ENCODE data around the gene TMEM198.

Gene TMEM198

GRCh38 chr2:219562049-219563020 is 18.5 kb downstream of the TMEM198 start:
- DNase-seq (ENCODE audit: low read depth), result no peak

GRCh38 chr2:219563271-219563928 is 19.6 kb downstream of the TMEM198 start:
- no peak for DNase-seq (ENCODE audit: low read depth)

DNA sequence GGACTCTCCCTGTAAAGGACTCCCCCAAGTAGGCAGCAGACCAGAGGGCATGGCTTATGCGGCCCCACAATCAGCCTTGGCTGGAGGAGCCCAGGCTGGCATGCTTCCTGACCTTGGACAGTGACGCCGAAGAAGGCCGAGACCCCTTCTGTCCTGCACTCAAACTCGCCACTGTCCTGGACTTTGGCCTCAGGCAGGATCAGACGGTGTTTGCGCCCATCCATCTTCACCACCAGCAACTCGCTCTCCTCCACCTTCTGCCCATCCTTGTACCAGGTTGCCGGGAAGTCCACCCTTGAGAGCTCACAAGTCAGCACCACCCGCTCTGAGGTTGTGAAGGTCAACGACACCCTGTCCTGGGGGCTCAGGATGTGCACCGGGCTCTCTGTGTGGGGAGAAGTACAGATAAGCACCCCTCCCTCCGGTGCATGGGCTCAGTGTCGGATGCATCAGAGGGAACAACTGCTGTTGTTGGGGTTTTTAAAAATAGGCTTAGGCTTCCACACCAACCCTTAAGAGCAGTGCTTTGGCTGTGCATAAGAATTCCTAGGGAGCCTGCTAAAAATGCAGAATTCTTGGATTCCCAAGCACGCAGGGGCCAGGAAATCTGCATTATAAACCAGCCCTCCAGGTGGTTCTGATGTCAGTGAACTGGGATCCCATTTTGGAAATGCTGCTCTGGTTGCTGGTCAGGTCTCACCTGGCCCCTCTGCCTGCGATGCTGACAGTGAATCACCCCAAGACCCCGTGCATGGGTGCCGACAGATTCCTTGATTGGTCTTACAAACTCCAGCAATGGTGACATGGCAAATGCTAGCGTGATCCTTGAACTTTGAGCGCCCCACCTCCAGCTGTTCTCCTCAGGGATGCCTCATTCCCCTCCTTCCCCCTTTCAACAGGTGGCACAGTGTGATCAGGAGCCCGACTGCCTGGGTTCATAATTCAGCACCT is 21.6 kb downstream of the TMEM198 start:
- DNase-seq (ENCODE audit: low read depth), result no peak

GRCh38 chr2:219566640-219567039 is 22.8 kb downstream of the TMEM198 start:
- DNase-seq (ENCODE audit: low read depth), result no peak

DNA sequence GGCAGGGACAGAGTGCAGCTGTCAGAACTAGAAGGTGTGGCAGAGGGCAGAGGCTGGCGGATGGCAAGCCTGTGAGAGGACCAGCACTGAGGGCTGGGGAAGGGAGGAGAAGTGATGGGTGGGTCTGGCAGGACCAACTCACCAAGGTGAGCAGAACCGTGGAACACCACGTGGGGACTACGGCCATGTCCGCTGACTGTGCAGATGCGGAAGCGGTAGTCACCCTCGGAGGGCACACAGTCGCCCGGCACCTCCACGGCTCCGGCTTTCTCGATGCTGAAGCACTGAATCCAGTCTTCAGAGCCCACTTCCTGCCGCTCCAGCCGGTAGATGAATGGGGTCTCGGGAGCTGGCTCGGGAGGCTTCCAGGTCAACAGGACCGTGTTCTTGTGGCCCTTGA is 23.3 kb downstream of the TMEM198 start:
- DNase-seq (ENCODE audit: low read depth), result no peak

DNA sequence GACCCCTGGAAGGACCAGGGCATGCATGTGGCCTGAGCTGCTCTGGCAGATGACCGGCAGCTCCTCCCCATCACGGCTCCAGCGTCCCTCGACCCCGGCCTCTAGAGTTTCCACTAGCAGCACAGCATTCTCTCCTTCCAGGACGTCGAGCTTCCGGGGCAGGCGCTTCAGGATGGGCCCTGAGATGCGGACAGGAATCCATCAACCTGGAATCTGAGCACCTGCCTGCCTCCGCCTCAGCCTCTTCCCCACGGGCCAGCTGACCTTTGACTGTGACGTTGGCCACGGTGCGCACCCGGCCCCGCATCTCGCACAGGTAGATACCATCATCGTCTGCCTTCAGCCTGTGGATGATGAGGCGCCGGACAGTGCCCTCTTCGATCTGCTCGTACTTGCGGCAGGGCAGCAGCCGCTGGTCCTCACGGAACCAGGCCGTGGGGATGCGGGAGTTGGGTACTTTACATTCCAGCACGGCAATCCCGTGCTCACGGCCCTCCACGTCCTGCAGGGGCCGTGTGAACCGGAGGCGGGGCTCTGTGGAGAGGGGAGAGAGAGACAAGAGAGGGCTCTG is 24.0 kb downstream of the TMEM198 start:
- DNase-seq (ENCODE audit: low read depth), result no peak

- no peak for DNase-seq (ENCODE audit: low read depth)
Measured at GRCh38 chr2:219569041-219569440, 25.2 kb downstream of the TMEM198 start.

GRCh38 chr2:219569635-219570034 is 25.8 kb downstream of the TMEM198 start:
- no peak for DNase-seq (ENCODE audit: low read depth)

DNA sequence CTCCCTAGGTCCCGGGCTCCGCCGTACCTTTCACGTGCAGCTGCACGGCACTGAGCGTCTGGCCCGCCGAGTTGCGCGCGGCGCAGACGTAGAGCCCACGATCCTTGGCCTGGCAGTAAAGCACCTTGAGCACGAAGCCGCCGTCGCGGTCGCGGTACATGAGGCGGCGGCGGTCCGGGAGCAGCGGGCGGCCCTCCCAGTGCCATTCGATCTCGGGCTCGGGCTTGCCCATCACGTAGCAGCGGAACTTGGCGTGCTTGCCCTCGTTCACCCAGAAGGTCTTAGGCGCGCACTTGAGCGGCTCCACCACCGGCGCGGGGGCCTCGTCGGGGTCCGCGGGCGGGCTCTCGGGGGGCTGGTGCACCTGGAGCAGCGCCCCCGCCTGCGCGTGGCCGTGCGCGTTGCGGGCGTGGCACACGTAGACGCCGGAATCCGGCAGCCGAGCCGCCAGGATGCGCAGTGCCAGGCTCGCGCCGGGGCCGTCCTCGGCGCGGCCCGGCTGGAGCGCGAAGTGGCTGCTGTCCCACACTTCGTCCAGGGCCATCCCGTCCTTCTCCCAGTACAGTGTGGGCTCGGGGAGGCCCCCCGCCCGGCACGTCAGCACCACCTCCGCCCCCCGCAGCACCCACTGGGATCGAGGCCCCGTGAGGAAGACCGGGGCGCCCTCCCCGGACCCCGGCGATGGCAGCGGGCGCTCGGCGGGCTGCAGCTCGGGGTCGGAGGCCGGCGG is 26.5 kb downstream of the TMEM198 start:
- DNase-seq (ENCODE audit: low read depth), result no peak

DNA sequence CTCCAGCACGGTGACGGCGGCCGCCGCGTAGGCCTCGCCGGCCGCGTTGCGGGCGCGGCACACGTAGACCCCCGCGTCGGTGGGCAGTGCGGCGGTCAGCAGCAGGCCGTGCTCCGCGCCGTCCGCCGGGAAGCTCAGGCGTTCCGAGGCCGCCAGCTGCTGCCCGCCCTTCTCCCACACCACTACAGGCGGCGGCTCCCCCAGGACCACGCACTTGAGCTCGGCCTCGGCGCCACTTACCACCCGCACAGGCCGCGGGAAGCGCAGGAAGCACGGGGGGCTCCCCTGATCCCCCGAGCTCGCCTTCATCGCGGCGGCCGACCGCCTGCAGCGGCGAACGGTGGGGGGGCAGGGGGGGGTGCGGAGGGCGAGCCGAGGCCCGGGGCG is 27.1 kb downstream of the TMEM198 start:
- no peak for DNase-seq (ENCODE audit: low read depth)

DNA sequence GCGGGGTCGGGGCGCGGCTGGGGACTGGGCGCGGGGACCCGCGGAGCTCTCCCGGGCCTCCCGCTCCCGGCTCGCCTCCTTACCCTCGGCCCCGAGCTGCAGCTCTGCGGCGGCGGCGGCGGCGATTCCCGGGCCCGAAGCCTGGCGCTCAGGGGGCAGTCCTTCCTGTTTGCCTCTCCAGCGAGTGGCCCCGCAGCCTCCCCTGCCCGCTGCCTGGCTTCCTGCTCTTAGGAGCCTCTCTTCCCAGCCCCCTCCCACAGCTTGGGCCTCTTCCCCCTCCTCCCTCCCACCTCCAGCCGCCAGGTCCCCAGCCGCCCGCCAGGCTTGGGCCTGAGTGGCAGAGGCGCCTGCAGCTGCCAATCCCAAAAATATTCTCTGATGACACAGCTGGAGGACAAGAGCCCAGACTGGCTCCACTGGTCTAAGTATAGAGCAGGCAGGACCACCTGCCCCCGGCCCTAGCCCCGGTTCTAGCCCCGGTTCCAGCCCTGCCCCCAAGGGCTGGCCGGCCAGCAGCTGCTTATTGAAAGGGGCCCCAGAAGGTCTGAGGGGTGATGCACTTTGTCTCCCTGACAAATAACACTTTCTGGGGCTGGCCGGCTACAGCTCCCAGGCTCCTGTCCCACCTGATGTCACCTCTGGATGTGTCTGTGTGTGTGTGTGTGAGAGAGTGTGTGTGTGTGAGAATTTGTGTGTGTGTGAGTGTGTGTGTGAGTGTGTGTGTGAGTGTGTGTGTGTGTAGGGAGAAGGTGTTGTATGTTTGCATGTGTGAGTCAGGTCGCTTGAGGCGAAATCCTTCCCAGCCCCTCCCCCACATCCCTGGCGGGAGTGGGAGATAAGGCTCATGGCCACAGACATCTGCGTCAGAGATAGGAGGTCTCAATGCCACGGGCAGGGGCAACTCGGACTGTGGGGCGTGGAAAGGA is 27.7 kb downstream of the TMEM198 start, which contains the start of gene OBSL1:
Gene OBSL1 (minus strand): TSS at position 229 of the 926 bp plus-strand sequence. CDS start 307 bp downstream, outside the sequence.
- DNase-seq (ENCODE audit: low read depth), result no peak

DNA sequence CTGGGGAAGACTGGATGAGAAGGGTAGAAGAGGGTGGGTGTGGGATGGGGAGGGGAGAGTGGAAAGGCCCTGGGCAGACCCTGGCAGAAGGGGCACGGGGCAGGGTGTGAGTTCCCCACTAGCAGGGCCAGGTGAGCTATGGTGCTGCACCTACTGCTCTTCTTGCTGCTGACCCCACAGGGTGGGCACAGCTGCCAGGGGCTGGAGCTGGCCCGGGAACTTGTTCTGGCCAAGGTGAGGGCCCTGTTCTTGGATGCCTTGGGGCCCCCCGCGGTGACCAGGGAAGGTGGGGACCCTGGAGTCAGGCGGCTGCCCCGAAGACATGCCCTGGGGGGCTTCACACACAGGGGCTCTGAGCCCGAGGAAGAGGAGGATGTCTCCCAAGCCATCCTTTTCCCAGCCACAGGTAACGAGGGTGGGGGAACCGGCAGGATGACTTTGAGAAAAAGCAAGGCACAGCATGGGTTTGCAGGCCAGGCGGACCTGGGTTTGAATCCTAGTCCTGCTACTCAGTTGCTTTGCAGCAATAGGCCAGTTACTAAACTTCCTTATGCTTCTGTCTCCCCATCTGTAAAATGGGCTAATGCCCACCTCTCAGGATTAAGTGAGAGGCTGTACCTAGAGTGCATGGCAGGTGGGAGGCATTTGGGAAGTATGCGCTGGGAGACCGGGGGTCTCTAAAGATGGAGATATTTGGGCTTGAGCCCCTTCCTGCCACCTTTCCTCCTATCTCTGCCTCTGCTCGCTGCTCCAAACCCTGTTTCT is 28.6 kb downstream of the TMEM198 start, which contains the start of gene INHA:
Gene INHA (plus strand): TSS at position 74 of the 765 bp plus-strand sequence. CDS start 65 bp downstream, at position 139.
- no peak for DNase-seq (ENCODE audit: low read depth)

DNA sequence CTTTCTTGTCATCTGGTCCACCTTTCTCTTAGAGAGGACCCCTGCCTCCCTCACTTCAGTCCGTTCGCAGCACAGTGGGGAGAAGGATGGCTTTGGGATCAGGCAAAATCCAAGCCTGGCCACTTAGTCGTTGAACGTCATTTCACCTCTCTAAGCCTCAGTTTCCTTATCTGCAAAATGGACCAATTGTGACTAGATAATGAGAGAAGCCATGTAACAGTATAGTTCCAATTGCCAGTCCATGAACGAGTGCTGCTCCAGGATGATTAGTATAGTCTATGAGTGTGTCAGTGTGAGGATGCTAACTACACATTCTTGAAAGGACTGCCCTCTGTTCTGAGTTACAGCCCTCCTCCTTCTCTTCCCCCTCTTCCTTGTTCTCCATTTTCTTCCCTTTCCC is 29.3 kb downstream of the TMEM198 start:
- no peak for DNase-seq (ENCODE audit: low read depth)

GRCh38 chr2:219574484-219575311 is 30.9 kb downstream of the TMEM198 start:
- DNase-seq (ENCODE audit: low read depth), result no peak

DNA sequence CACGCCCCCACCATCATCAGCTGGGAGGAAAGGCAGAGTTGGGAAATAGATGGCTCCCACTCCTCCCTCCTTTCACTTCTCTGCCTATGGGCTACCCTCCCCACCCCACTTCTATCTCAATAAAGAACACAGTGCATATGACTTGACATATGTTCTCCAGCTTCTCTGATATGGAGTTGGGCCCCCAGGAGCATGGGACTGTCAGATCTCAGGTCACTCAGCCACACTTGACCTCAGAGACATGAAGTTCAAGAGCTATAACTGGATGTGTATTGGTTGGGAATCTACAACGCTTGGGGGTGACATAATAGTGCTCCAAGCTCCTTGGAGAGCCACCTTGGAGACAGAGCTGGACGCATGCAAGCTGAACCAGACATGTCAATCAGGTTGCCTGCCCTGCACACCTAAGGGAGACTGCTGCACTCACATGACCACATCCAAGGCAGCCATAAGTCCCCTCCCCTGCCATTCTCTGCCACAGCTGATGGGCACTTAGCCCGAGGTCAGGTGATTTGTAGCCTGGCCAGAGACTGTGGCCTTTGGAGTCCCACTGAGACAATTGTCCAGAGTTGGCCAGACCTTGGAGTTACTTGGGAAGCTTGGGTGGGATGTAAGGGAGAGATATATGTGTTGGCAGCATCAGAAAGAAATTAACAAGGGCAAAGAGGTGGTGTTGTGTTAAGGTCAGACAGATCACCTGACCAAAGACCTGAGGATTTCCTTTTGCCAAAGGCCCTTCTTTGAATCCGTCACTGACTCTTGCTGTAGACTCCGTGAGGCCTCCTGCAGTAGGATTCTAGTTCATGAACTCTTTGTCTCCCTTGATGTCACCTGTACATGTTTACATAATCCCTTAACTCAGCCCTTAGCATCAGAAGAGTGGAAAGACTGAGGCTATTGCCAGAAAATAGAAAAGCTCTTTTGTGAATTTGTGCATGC is 32.0 kb downstream of the TMEM198 start:
- DNase-seq (ENCODE audit: low read depth), result no peak

- DNase-seq (ENCODE audit: low read depth), result no peak
Measured at GRCh38 chr2:219576505-219577388, 32.9 kb downstream of the TMEM198 start.

All from activated gamma-delta T cell treated with anti-CD3 and anti-CD28 coated beads, Interleukin-2, amount 50 U/mL, for 16 hours (primary cell).